Left ventricle myocardium inferior (tissue), 1 donor: Measurements from ENCODE around the gene ATN1. TPM values are rescaled to one million over a fixed set of nuclear protein-coding genes. Genes with fewer than 3 reads are reported as not detected.

Experiments used
- DNase-seq: peaks from one replicate; pipeline ENCODE4 v3.0.0-alpha.2; 2020
- H3K27ac ChIP-seq: fragments of 200-600 bp; replicated peaks from 2 replicates; pipeline ENCODE4 v1.8.0; 2021
- H3K27me3 ChIP-seq: fragments of 200-600 bp; 2 replicates; pipeline ENCODE4 v1.8.0; 2021; ENCODE audit warnings: low read depth
- H3K36me3 ChIP-seq: fragments of 200-600 bp; 2 replicates; pipeline ENCODE4 v1.8.0; 2021
- H3K4me1 ChIP-seq: fragments of 200-600 bp; 2 replicates; pipeline ENCODE4 v1.8.0; 2021
- H3K4me3 ChIP-seq: fragments of 200-600 bp; 2 replicates; pipeline ENCODE4 v1.8.0; 2021; ENCODE audit warnings: mild to moderate bottlenecking, moderate library complexity
- H3K9me3 ChIP-seq: fragments of 200-600 bp; replicated peaks from 2 replicates; pipeline ENCODE4 v1.8.0; 2021
- intact Hi-C: fragments of 100-400 bp; cut with micrococcal nuclease; formaldehyde crosslinking; loops from one replicate; pipeline ENCODE4 v1.11.0; 2022
- microRNA-seq: library from miRNA; unstranded; fragments of <30 nt; microRNA quantifications from one replicate; pipeline ENCODE4 v1.2.0, GENCODE V29; 2020
- total RNA-seq: library from RNA; stranded (reverse); fragmentation: NEBNext Ultra II Directional; extraction: Animal tissue kit (Norgen Biotek cat#: 25700); gene quantifications from one replicate; pipeline ENCODE4 v1.2.1, GENCODE V29; 2021
- TF ChIP-seq, protein P1 (sequence below): fragments of 200-600 bp; IDR thresholded peaks from 2 replicates; pipeline ENCODE4 v1.8.0; 2021; ENCODE audit warnings: antibody characterized with exemption, mild to moderate bottlenecking, borderline replicate concordance
- donor health status: DM: no; HTN: yes; CAD: no; lungs with severe emphysema.

Gene ATN1
- total RNA-seq, 1 donor from 2014 or later: 71.4 TPM

- peaks cover 36% of the 10 kb centered on the region for H3K4me1 ChIP-seq
- H3K36me3 ChIP-seq: peaks cover 82% of the 10 kb centered on the region
- TF ChIP-seq, protein P1, sequence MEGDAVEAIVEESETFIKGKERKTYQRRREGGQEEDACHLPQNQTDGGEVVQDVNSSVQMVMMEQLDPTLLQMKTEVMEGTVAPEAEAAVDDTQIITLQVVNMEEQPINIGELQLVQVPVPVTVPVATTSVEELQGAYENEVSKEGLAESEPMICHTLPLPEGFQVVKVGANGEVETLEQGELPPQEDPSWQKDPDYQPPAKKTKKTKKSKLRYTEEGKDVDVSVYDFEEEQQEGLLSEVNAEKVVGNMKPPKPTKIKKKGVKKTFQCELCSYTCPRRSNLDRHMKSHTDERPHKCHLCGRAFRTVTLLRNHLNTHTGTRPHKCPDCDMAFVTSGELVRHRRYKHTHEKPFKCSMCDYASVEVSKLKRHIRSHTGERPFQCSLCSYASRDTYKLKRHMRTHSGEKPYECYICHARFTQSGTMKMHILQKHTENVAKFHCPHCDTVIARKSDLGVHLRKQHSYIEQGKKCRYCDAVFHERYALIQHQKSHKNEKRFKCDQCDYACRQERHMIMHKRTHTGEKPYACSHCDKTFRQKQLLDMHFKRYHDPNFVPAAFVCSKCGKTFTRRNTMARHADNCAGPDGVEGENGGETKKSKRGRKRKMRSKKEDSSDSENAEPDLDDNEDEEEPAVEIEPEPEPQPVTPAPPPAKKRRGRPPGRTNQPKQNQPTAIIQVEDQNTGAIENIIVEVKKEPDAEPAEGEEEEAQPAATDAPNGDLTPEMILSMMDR: no peak
- peak overlapping the region; percentile 76 for H3K27ac ChIP-seq
- DNase-seq: no peak
- intact Hi-C loops: no loop called here
- H3K27me3 ChIP-seq: no peaks in the 10 kb centered on the region
- H3K9me3 ChIP-seq: no peaks in the 10 kb centered on the region
- no peak overlapping the region for H3K4me3 ChIP-seq
Measured at GRCh38 chr12:6980740-6981139, 53.0 kb downstream of the ATN1 start.

DNA sequence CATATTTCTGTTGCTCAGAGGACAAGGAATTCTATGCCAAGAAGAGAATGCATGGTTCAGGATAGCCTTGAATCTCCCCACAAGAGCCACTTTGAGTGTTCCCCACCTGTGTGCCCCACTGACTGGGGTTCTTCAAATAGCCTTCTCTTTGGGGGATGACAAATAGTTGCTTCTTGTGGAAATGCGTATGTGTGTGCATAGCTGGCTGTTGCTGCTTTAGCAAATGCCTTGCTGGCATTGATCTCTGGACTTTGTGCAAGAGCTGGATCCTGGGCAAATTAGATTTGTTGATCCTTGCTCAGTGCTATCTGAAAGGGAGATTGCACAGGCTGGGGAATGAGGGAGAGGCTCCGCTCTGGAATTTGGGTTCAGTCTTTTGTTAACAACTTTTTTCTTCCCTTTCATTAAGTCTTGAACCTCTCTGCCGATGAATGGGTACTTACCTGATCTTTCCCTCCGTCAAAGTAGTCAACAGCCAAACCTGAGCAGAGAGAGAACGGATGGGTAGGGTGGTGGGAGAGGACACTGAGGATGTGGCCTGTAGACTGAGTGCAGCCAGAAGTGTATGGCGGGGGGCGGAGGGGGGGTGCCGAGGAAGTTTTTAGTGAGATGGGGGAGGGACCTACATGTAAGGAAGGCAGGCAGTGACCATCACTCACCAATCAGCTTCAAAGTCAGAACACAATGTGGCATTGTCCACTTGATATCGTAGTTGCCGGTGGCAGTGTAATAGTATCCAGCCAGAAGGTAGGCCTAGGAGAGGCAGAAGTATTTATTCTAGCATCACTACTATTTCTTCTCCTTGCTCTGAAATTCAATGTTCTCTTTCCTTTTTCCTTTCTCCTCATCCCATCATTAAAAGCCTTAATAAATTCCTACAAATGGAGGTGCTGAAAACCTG, 53.6 kb downstream of the ATN1 start:
- DNase-seq: no peak
- Histone ChIP-seq H3K27me3 (no peaks in the 10 kb centered on the region), H3K36me3 (peaks cover 76% of the 10 kb centered on the region), H3K27ac (peak overlapping the region; percentile 76), H3K4me3 (no peak overlapping the region), H3K9me3 (no peaks in the 10 kb centered on the region), H3K4me1 (peaks cover 36% of the 10 kb centered on the region)
- TF ChIP-seq, protein P1: no peak
- intact Hi-C loops: no loop called here

- Histone ChIP-seq H3K27ac (no peak overlapping the region), H3K27me3 (no peaks in the 10 kb centered on the region), H3K4me3 (no peak overlapping the region), H3K9me3 (no peaks in the 10 kb centered on the region), H3K4me1 (peaks cover 36% of the 10 kb centered on the region), H3K36me3 (peaks cover 64% of the 10 kb centered on the region)
- intact Hi-C loops: no loop called here
- TF ChIP-seq, protein P1: no peak
- DNase-seq: no peak
Measured at GRCh38 chr12:6982532-6982931, 54.8 kb downstream of the ATN1 start.

DNA sequence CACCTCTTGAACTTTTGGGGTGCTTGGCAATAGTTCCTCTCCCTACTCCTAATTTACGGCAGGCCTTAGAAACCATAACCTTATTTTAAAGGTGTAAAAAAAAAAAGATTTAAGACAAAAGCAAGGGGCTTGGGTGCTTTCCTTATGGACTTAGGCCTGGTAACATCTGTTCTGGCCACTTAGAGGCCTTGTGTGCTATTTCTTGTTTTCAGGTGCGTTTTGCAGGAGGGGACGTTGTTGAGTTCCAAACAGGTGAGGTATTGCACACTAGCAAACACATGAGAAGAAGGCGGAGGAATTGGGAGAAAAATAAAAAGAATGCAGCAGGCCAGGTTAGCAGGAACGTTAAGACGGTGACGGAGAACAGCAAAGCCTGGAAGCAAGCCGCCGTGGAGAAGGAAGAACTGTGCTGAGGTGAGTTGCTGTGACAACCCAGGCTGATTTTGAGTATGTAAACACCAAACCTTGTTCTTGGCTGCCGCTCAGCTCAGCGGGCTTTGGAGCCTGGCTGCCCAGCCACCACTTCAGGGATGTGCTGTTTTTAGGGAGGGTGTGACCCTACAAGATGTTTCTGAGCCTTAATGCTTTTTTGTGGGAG, 60.3 kb downstream of the ATN1 start:
- no peak for DNase-seq
- TF ChIP-seq, protein P1: no peak
- peaks cover 7% of the 10 kb centered on the region for H3K4me1 ChIP-seq
- H3K36me3 ChIP-seq: peaks cover 30% of the 10 kb centered on the region
- H3K9me3 ChIP-seq: no peaks in the 10 kb centered on the region
- intact Hi-C loops: no loop called here
- H3K27ac ChIP-seq: no peak overlapping the region
- no peak overlapping the region for H3K4me3 ChIP-seq
- no peaks in the 10 kb centered on the region for H3K27me3 ChIP-seq

Small RNAs within 50 kb of the gene (microRNA-seq; reads per million reads assigned to microRNA genes)
- gene MIR141 (10.9 reads per million, percentile 29 among the genes with 10 or more reads in this experiment), gene MIR200C (96.4 reads per million, percentile 56 among the genes with 10 or more reads in this experiment)

Other genes starting within 250 kb of the ATN1 start
- 26.5 TPM for gene ZNF384, start 238.6 kb upstream of the ATN1 start, total RNA-seq
- 0.41 TPM for gene PIANP, start 227.1 kb upstream of the ATN1 start, total RNA-seq
- 73.2 TPM for gene COPS7A, start 203.9 kb upstream of the ATN1 start, total RNA-seq
- gene MLF2, start 174.8 kb upstream of the ATN1 start, total RNA-seq: 153 TPM
- 104 TPM for gene PTMS, start 161.6 kb upstream of the ATN1 start, total RNA-seq
- not detected for gene LAG3, start 155.4 kb upstream of the ATN1 start, total RNA-seq
- gene CD4, start 138.4 kb upstream of the ATN1 start, total RNA-seq: 7.4 TPM
- gene GPR162, start 106.1 kb upstream of the ATN1 start, total RNA-seq: 6.5 TPM
- 17.5 TPM for gene P3H3, start 99.6 kb upstream of the ATN1 start, total RNA-seq
- 7.5 TPM for gene GNB3, start 87.0 kb upstream of the ATN1 start, total RNA-seq
- 0.55 TPM for gene CDCA3, start 76.7 kb upstream of the ATN1 start, total RNA-seq
- gene USP5, start 75.8 kb upstream of the ATN1 start, total RNA-seq: 73.6 TPM
- 753 TPM for gene TPI1, start 60.4 kb upstream of the ATN1 start, total RNA-seq
- gene SPSB2, start 54.7 kb upstream of the ATN1 start, total RNA-seq: 3.2 TPM
- 11.6 TPM for gene LRRC23, start 23.1 kb upstream of the ATN1 start, total RNA-seq
- gene ENO2, start 13.4 kb upstream of the ATN1 start, total RNA-seq: 14.8 TPM
- gene RNU7-1, start 15.9 kb downstream of the ATN1 start, total RNA-seq: not detected
- gene C12orf57, start 16.1 kb downstream of the ATN1 start, total RNA-seq: 227 TPM
- gene PTPN6, start 23.4 kb downstream of the ATN1 start, total RNA-seq: 6.7 TPM
- 142 TPM for gene PHB2, start 42.7 kb downstream of the ATN1 start, total RNA-seq
- 44.3 TPM for gene EMG1, start 43.0 kb downstream of the ATN1 start, total RNA-seq
- gene LPCAT3, start 90.5 kb downstream of the ATN1 start, total RNA-seq: 35.1 TPM
- gene C1S, start 132.8 kb downstream of the ATN1 start, total RNA-seq: 108 TPM
- gene C1R, start 164.5 kb downstream of the ATN1 start, total RNA-seq: 143 TPM
- gene C1RL, start 181.3 kb downstream of the ATN1 start, total RNA-seq: 8.1 TPM
- 0.47 TPM for gene RBP5, start 200.9 kb downstream of the ATN1 start, total RNA-seq
- gene CLSTN3, start 202.4 kb downstream of the ATN1 start, total RNA-seq: 4.6 TPM